Activated CD8-positive, alpha-beta memory T cell treated with anti-CD3 and anti-CD28 coated beads for 36 hours (primary cell): ENCODE data around the gene FAM241B. TPM values are rescaled to one million over a fixed set of nuclear protein-coding genes. Genes with fewer than 3 reads are reported as not detected.

ENCODE experiments used
- CTCF ChIA-PET: fragments of 350-600 bp; sonication (Branson Sonifier 250); formaldehyde crosslinking; loops from one replicate; lab custom pipeline; 2021; ENCODE audit warnings: antibody characterized with exemption; lab: Charles Lee
- POLR2A ChIA-PET: fragments of 350-600 bp; sonication (Branson Sonifier 250); formaldehyde crosslinking; loops from one replicate; lab custom pipeline; 2021; ENCODE audit warnings: antibody characterized with exemption; lab: Charles Lee
- total RNA-seq, 2 experiments: library from RNA; stranded (reverse); gene quantifications; one replicate each; pipeline ENCODE4 v1.2.3, GENCODE V29; 2021

The FAM241B gene
- total RNA-seq, 2 experiments from 2014 or later, result 9.6 to 11.2 TPM

DNA sequence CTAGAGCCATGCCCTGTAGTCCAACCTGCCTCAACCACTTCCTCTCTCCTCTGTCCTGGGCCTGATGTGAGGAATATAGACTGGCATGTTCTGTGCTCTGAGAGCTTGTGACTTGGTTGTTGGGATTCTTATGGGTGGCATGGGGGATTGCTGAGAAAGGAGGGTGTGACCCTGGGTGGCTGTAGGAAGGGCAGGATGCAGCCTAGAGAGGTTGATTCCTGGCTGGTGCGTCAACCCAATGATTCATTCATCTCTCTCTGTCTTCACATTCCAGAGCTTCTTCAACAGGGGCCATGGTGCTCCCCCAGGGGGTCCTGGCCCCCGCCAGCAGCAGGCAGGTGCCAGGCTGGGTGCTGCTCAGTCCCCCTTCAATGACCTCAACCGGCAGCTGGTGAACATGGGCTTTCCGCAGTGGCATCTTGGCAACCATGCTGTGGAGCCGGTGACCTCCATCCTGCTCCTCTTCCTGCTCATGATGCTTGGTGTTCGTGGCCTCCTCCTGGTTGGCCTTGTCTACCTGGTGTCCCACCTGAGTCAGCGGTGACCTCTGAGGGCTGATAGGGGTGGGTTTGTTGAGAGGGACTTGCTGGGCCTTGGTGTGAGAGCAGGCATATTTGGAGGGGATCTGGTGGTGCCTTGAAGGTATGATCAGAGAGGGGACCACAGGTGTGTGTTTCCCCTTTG lies 2.6 kb downstream of the FAM241B start:
- ChIA-PET CTCF (interaction anchor here (0.7 to 1.3 kb wide), 2 partner anchors 117 to 534 kb away, joined by 3 to 5 read pairs; no protein-coding TSS in a partner anchor), POLR2A (no interaction called here)

DNA sequence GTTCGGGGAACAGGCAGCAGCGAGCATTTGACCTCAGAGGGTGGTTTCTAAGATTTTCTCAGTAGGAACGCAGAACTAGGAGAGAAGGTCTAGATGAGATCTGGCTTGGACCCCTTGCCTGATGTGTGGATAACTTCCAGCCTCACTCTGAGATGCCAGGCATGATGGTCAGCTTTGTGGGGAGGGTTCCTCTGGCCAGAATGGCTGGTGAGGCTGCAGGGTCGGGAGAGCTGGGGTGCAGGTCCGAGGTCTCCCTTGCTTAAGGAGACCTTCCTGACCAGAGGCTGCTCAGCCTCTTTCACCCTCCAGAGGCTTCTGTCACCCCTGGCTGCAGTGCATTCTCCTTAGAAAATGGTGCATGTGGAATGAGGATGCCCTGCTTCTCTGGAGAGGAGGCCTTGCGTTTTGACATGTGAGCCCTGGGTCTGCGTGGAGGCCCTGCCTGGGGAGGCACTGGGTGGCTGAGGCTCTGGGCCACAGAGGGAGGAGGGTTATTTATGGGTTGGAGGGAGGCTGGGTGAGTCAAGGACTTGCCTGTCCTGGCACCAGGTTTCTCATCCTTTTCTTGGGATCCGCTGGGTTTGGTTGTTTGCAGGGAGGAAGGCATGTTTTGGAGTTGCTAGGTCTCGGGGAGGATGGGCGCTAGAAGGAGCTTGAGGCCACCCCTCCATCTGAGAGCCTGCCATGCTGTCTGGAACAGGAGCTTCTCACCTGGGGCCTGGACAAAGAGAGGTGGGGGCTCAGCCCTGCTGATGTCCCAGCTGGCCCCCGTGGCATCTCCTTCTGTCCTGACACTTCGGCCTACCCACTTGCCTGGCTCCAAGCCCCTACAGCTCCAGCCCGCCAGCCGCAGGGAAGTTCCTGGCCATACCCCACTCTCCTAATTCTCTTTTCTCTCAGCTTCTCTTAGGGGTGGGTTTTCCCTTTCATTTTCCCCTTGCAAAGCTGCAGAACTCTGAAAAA lies 3.9 kb downstream of the FAM241B start:
- POLR2A ChIA-PET, result no interaction called here
- CTCF ChIA-PET, result no interaction called here

DNA sequence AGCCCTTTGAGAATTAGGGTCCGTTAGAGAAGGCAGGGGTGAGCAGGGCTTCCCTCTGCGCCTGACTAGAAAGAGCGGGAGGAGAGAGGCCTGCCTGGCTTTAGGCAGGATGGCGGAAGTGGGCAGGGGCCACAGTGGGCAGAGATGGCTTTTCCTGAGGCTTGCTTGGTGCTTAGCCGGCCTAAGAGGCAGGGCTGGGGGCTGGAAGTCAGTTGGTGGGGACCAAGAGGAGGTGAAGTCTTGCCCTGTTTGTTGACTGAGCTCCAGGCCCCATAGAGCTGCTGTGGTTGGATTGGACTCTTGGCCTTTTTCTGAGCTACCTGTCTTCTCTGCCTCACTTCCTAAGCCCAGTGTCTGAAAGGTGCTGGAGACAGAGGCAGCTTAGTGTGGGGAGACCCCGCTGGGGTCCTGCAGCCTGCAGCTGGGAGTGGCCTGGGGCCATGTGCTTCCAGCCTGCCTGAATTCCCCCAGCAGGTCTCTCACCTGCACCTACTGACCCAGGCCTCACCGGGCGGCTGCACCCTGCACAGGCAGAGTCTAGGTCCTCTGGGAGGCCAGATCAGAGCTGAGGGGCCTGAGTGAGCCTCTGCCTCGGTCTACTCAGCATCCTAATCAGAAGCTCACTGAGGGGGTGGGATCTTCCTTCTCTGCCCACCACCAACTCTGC lies 4.8 kb downstream of the FAM241B start:
- CTCF ChIA-PET, result interaction anchor here (2.9 to 4.5 kb wide), 2 partner anchors 9 to 118 kb away, joined by 8 to 48 read pairs; no protein-coding TSS in a partner anchor
- POLR2A ChIA-PET, result no interaction called here

DNA sequence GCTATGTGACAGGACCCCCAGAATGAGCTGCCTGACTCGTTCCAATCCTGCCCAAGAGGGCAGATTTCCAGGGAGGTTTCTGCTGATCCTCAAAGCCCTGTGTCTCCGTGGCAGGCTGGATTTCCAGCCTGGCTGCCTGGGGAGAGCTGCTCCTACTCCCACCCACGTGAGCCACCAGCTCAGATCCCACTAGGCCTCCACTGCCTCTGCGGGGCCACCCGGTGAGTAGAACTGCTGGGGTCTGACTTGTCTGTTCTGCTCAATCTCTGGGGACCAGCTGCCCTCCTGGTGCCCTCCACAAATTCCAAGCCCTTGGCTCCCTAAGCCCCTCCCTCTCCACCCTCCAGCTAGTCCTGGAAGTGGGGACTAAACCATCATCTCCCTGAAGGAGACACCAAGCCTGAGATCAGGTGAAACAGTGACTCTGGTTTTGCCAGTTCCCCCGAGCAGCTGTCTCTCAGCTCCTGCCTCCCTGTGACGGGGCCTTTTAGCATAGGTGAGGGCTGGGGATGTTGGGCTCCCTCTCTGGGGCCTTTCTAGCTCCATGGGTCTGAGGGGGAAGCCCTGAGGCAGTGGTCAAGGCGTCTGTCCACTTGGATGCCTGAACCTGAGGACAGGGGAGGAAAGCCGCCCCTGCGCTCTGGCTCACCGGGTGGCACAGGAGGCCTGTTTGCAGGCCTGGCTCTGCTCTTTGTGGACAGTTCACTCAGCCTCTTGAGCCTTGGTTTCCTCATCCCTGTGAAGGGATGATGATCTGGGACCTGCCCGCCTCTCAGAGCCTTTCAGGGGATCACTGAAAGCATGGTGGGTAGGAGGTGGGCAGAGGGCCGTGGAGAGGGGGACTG lies 5.6 kb downstream of the FAM241B start:
- ChIA-PET POLR2A (no interaction called here), CTCF (interaction anchor here (1.3 to 4.5 kb wide), 3 partner anchors 10 to 129 kb away, joined by 6 to 48 read pairs (median 8); no protein-coding TSS in a partner anchor)

DNA sequence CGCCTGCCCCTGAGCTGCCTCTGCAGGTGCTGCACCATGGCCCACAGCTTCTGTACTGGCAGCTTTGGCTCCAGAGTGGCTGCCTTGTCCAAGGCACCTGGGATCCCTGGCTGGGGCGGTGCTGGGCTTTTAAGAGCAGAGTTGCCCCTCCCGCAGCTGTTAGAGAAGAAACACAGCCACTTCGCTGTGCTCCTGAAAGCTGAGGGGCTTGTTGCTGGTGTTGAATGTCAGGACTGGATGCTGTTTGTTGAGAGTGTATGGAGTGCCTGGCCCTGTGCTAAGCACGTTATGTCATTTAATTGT lies 6.2 kb downstream of the FAM241B start:
- POLR2A ChIA-PET, result no interaction called here

DNA sequence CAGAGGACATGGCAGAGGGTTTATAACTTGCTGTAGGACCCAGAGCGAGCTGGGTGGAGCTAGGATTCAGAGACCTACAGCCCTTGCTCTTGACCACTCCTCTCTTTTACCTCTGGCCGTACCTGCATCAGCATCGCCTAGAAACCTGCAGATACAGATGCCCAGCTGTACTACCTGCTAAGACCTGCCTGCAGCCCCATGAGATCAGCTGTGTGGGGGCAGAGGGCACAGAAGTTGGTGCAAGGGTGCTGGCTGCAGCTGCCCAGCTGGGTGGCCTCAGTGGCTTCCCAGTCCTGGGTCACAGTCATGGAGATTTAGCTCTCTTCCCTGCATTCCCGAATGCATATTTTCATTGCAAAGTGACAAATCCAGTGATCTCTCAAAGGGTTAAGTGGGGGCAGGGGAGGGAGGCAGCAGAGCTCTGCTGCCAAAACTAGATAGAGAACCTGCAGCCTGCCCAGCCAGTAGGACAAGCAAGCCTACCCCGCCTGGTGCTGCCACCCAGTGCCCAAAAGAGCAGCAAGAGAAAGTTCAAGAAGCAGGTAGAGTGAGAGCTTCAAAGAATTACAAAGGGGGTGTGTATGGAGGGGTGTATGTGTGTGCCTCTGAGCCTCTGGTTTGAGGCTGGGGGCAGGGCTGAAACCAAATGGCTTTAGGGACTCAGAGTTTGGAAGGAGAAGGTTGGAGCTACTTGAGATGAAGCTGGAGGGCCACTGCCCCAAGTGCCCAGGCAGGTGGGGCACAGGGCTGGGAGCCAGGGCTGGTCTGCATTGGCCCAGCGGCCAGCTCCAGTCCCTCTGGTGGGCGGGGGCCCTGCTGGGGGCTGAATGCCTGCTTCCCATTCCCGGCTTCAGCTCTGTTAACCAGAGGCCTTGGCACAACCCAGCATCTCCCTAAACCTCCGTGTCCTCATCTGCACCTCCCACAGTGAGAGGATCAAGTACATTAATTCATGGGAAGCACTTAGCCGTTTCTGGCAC lies 6.9 kb downstream of the FAM241B start:
- CTCF ChIA-PET, result interaction anchor here (0.6 to 4.5 kb wide), 10 partner anchors 11 to 400 kb away, joined by 3 to 48 read pairs (median 4); no protein-coding TSS in a partner anchor
- POLR2A ChIA-PET, result interaction anchor here (0.7 kb wide), 1 partner anchor 713 kb away, joined by 3 read pairs; no protein-coding TSS in a partner anchor

More for the DNA sequence above, 6.2 kb downstream of the FAM241B start:
- CTCF ChIA-PET, result interaction anchor here (0.6 to 4.5 kb wide), 4 partner anchors 10 to 383 kb away, joined by 3 to 48 read pairs (median 7); no protein-coding TSS in a partner anchor

DNA sequence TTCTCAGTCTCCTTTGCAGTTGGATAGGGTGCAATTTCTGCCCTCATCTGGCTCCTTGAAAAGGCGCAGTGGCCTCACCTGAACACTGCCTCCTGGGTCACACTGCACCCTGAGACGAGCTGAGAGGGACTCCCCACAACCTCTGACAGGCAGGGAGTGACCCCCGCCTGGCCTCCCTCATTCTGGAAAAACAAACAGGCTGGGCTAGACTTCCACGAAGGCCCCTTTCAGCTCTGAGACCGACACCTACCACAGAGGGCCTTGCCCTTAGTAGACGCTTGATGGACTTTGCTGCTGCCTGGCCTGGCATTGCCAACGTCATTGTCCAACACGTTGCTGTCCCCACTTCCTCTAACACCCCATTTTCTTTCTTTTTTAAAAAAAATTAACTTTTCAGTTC lies 8.6 kb downstream of the FAM241B start:
- CTCF ChIA-PET, result interaction anchor here (2.3 to 4.5 kb wide), 2 partner anchors 80 to 122 kb away, joined by 8 to 48 read pairs; no protein-coding TSS in a partner anchor
- POLR2A ChIA-PET, result no interaction called here

DNA sequence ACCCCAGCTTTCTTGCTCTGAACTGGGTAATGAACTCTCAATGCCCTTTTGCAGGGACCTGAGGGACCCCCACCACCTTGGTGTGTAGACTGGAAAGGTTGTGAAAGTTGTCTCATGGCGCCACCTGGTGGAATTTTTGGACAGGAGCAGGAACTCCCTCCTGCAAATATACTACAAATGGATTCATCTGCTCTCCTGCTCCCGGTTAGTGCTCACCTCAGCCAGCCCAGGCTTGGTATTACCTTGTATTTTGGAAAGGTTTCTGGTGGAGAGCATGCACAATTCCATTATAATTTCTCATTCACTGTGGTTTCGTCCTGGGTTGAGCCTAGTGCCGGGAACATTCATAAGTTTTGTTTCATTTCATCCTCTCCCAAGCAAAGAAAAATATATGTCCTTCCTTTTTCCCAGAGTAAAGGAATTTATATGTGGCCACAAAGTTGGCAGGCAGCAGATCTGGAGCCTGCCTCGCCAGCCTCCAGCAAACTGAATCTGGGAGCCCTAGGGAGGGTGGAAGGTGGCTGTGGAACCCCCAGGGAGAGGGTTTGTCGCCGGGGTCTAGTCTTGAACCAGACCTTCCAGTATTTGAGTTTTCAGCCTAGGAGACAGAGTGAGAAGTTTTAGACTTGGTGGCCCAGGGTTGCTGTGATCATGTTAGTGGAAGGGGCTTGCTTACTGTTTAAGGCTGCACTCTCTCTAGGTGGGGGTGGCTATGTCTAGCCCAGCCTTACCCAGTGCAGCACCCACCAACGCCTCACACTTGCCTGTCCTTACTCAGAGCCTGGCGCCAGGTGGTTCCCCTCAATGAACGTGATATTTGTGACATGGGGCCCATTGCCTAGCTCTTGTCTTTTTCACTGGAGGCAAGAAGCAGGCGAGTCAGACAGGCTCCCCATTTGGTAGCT lies 9.5 kb downstream of the FAM241B start:
- POLR2A ChIA-PET, result no interaction called here
- CTCF ChIA-PET, result interaction anchor here (0.7 to 4.5 kb wide), 4 partner anchors 14 to 124 kb away, joined by 3 to 48 read pairs (median 15); no protein-coding TSS in a partner anchor

DNA sequence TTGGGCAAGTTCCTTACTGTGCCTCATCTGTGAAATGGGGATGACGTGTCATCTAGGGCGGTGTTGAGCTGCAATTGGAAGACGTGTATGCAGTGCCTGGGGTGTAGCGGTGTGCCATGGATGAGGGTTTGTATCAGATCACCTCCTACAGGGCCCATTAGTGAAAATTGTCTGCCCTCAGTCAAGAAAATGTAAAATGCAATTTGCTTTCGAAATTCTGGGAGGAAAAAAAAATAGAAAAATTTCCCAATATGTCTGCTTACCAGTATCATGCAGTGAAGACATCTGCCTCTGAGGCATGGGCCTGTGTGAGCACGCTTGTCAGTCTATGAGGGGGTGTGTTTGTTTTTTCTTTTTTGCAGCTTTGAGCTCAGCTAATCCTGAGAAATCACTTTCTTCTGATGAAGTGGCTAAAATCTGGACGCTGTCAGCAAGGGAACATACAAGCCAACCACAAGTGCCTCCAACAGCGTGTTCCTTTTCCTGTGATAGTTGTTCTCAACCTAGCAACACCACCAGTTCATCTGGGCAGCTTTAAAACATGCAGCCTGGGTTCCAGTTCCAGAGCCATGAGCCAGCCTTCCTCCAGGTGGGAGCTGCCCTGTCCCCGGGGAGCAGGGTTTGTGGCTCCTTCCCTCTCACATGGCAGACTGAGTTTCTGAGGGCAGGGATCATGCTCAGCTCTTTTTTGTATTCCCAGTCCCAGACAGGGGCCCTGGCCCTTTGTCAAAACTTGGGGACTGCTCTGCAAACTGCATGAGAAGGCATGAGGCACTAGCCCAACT lies 10.3 kb downstream of the FAM241B start:
- ChIA-PET POLR2A (no interaction called here), CTCF (interaction anchor here (0.7 to 3.1 kb wide), 2 partner anchors 13 to 125 kb away, joined by 3 to 22 read pairs; no protein-coding TSS in a partner anchor)

DNA sequence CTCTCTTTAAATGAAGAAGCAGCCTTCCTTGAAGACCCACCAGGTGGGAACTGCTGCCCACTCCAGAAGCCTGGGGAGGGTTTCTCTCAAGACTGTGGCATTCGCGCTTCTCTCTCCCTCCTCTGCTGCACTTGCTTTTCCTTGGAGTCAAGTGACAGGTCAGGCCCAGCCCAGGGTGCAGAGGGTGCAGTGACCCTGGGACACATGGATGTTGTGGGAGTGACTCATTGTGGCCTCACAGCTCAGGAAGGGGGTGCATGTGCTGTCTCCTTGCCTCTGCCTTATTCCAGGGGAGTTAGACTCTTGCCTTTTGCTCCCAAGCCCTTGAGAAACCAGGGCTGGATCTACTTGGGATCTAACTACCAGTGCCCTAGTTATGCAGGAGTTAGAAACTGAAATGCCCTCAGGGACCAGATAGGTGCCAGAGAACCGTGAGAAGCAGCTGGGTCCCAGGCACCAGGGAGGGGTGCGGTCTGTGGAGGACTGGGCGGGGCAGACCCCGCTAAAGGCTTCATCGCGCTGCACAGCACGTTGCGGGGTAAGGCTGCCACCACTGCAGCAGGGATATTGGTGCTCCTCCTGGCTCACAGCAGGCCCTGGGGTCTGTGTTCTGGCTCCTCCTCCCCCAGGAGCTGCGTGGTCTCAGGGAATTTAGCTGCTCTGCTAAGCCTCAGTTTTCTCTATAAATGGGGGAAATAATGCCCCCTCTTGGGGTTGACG lies 11.4 kb downstream of the FAM241B start:
- ChIA-PET POLR2A (no interaction called here), CTCF (interaction anchor here (3.1 kb wide), 1 partner anchor 126 kb away, joined by 22 read pairs; no protein-coding TSS in a partner anchor)

DNA sequence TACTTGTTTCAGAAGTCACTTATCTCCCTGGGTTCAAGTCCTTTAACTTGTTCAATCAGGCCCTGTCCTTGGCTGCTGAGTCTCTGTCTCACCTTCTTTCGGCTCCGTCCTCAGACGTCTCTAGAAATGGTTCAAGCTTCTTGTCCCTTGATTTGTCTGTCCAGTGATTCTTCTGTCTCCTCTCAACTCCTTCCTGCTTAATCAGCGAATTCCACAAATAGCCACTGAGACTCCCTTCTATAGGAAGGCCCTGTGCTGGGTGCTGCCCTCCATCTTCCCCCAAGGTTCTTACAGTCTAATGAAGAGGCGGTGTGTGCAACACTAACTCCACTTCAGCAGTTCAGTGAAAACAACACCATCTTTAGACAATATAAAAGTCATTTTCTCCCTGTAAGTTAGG lies 12.7 kb downstream of the FAM241B start:
- ChIA-PET CTCF (interaction anchor here (1.3 to 3.1 kb wide), 2 partner anchors 72 to 127 kb away, joined by 4 to 22 read pairs; no protein-coding TSS in a partner anchor), POLR2A (no interaction called here)

DNA sequence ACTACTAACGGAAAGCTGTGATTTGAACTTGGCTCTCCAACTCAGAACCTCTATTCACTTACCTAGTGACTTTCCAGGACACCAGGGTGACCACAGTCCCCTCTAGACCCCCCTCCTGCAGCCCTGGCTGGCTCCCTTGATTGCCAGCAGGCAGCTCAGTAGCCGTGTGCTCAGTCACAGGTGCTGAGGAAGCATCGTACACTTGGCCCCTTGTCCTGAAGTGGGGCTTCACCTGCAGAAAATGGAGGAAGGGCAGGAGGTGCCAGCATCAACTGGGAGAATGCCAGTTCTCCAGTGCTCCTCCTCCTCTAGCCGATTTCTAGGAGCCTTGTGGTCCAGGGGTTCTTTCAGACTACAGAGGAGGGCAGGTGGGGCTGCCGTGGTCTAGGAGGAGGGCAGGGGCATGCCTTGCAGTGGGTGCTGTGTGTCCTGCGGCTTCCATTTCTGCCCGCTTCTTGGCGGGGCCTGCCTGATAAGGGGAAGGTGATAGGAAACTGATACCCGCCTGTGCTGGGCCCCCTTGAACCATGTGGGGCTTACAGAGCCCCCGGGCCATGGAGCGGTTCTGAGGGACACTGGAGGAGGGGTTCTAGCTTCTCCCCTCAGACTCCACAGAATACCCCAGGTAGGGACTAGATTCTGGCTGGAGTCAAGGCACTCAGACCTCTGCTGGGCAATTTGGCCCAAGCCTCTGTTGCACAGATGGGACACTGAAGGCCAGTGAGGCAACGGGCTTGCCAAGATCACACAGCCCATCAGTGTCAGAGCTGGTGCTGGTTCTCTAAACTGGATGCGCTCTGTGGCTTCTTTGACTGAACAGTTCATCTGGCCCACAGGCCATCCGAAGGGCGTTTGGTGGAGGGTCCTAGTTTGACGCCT lies 14.0 kb downstream of the FAM241B start:
- POLR2A ChIA-PET, result no interaction called here

DNA sequence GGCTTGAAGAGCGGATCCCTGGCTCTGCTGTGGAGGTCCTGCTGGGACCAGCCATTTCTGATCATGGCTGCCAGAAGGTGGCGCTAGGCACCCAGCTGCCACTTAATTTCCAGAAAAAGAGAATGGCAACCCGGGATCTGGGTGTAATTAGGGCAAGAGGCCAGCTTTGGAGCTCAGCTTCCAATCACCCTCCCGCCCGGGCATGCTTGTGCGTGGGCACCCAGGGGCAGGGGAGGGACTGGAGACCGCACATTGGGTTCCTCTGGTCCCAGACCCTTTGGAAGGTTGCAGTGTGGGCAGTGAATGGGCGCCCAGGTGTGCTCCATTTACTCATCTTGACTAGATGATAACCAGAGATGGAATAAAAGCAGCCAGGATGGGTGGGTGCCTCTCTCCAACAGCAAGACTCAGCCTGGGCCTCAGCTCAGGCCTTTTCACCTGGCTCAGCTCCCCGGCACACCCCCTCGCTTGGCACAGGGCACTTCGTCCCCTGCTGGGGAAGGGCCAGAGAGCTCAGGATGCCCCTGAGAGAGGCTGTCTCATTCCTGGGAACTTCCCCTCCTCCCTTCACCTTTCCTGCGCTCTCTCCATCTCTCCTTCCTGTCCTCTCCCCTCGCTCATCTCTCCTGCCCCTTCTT lies 14.7 kb downstream of the FAM241B start:
- POLR2A ChIA-PET, result no interaction called here
- CTCF ChIA-PET, result interaction anchor here (0.6 to 2.2 kb wide), 4 partner anchors 23 to 260 kb away, joined by 3 to 13 read pairs (median 8); no protein-coding TSS in a partner anchor

More for the DNA sequence above, 14.0 kb downstream of the FAM241B start:
- CTCF ChIA-PET, result interaction anchor here (1.1 to 2.2 kb wide), 4 partner anchors 23 to 271 kb away, joined by 4 to 13 read pairs (median 8); no protein-coding TSS in a partner anchor
